Endothelial cell of umbilical vein (primary cell): ENCODE measurements around the gene TMEM40. TPM values are rescaled to one million over a fixed set of nuclear protein-coding genes. Genes with fewer than 3 reads are reported as not detected.

Source experiments
- BruUV-seq: library from RNA; stranded (reverse); fragments of 400-500 nt; replicated peaks from 2 replicates; lab custom pipeline; 2021; lab: Mats Ljungman, UMichigan
- CTCF ChIA-PET: fragments of 300-600, 350-600 bp; sonication (Branson Sonifier 250); formaldehyde crosslinking; loops from one replicate; lab custom pipeline; 2021; ENCODE audit warnings: antibody characterized with exemption, inconsistent platforms; lab: Charles Lee
- POLR2A ChIA-PET: fragments of 300-600, 350-600 bp; sonication (Branson Sonifier 250); formaldehyde crosslinking; loops from one replicate; lab custom pipeline; 2021; ENCODE audit warnings: antibody characterized with exemption, inconsistent platforms; lab: Charles Lee
- DNase-seq: peaks from one replicate; pipeline ENCODE4 v3.0.0-alpha.2; 2011; ENCODE audit warnings: low read depth, low spot score
- FAIRE-seq: peaks from 2 replicates; lab custom pipeline; 2011; peaks lifted over from hg19 to GRCh38; lab: Jason Lieb, UNC
- H2AFZ ChIP-seq: 2 replicates; pipeline ENCODE4 v1.6.0; 2012; ENCODE audit warnings: low read depth, low read length, control low read depth, inconsistent platforms
- H3K27ac ChIP-seq: 2 replicates; pipeline ENCODE4 v1.5.1; 2011; ENCODE audit warnings: low read depth, mild to moderate bottlenecking, control low read depth, low read length, moderate library complexity; ENCODE audit not compliant: insufficient read depth
- H3K27me3 ChIP-seq, 2 experiments: 2 replicates each; pipeline versions ENCODE4 v1.6.0 to v1.6.1; 2011; ENCODE audit warnings: low read length in 2 of 2, mixed read lengths in 1 of 2; ENCODE audit not compliant: control insufficient read depth in 2 of 2, insufficient read depth in 2 of 2
- H3K36me3 ChIP-seq, 2 experiments: 2 replicates in 1 of 2; 3 replicates in 1 of 2; pipeline ENCODE4 v1.5.1; 2011; ENCODE audit warnings: low read length in 2 of 2, mild to moderate bottlenecking in 1 of 2, moderate library complexity in 1 of 2; ENCODE audit not compliant: control insufficient read depth in 2 of 2, insufficient read depth in 2 of 2; ENCODE audit errors: extremely low read depth in 1 of 2
- H3K4me1 ChIP-seq: 3 replicates; pipeline ENCODE4 v1.5.1; 2011; ENCODE audit warnings: mild to moderate bottlenecking, low read length; ENCODE audit not compliant: control insufficient read depth, insufficient read depth; ENCODE audit errors: extremely low read depth
- H3K4me2 ChIP-seq: 2 replicates; pipeline ENCODE4 v1.6.1; 2011; ENCODE audit warnings: low read length, control low read depth, mixed read lengths; ENCODE audit not compliant: insufficient read depth
- H3K4me3 ChIP-seq, 3 experiments: fragments of 200-600 bp in 1 of 3; sonication (generic), shearing (Covaris generic) in 1 of 3; replicated peaks in 1 of 3; 2 replicates each; pipeline ENCODE4 v1.5.1; 2011 to 2016; ENCODE audit warnings: control low read depth in 3 of 3, low read length in 3 of 3, mild to moderate bottlenecking in 2 of 3, inconsistent platforms in 1 of 3, low read depth in 1 of 3, moderate library complexity in 1 of 3; ENCODE audit not compliant: insufficient read depth in 1 of 3
- H3K79me2 ChIP-seq: 2 replicates; pipeline ENCODE4 v1.6.0; 2012; ENCODE audit warnings: low read length, inconsistent platforms; ENCODE audit not compliant: control insufficient read depth, insufficient read depth
- H3K9ac ChIP-seq: replicated peaks from 2 replicates; pipeline ENCODE3; 2011; ENCODE audit warnings: low read length, control low read depth; ENCODE audit not compliant: insufficient read depth; ENCODE audit errors: extremely low read depth
- H3K9me1 ChIP-seq: replicated peaks from 3 replicates; pipeline ENCODE4 v1.6.0; 2011; ENCODE audit warnings: mild to moderate bottlenecking, low read length; ENCODE audit not compliant: control insufficient read depth, insufficient read depth; ENCODE audit errors: extremely low read depth
- H3K9me3 ChIP-seq: replicated peaks from 2 replicates; pipeline ENCODE4 v1.5.1; 2012; ENCODE audit warnings: low read length, inconsistent platforms; ENCODE audit not compliant: control insufficient read depth, insufficient read depth
- H4K20me1 ChIP-seq: replicated peaks from 2 replicates; pipeline ENCODE3; 2011; ENCODE audit warnings: mild to moderate bottlenecking, low read length; ENCODE audit not compliant: control insufficient read depth, insufficient read depth; ENCODE audit errors: extremely low read depth
- EZH2 ChIP-seq: IDR thresholded peaks from 2 replicates; pipeline ENCODE4 v1.6.1; 2012; ENCODE audit warnings: borderline replicate concordance, low read depth, mild to moderate bottlenecking, moderate library complexity, low read length, inconsistent platforms; ENCODE audit not compliant: severe bottlenecking
- FOS ChIP-seq: IDR thresholded peaks from 2 replicates; pipeline ENCODE4 v1.6.1; 2011; ENCODE audit warnings: mild to moderate bottlenecking, low read length, moderate library complexity, borderline replicate concordance; ENCODE audit not compliant: insufficient read depth
- GATA2 ChIP-seq: IDR thresholded peaks from 2 replicates; pipeline ENCODE4 v1.7.0; 2011; ENCODE audit warnings: low read depth, mild to moderate bottlenecking, moderate library complexity, mixed read lengths, low read length; ENCODE audit not compliant: insufficient read length, insufficient read depth
- JUN ChIP-seq: IDR thresholded peaks from 2 replicates; pipeline ENCODE4 v1.6.1; 2011; ENCODE audit warnings: borderline replicate concordance, low read depth; ENCODE audit not compliant: insufficient read length, insufficient read depth
- MAX ChIP-seq: IDR thresholded peaks from 2 replicates; pipeline ENCODE4 v1.6.1; 2011; ENCODE audit not compliant: insufficient read depth, insufficient read length
- MYC ChIP-seq: IDR thresholded peaks from one replicate; pipeline ENCODE4 v1.6.1; 2011; ENCODE audit warnings: mild to moderate bottlenecking, low read depth, low read length
- POLR2A ChIP-seq: IDR thresholded peaks from 2 replicates; pipeline ENCODE4 v1.6.1; 2012; ENCODE audit warnings: low read depth, mild to moderate bottlenecking, control low read depth, low read length
- POLR2AphosphoS5 ChIP-seq: IDR thresholded peaks from 2 replicates; pipeline ENCODE4 v1.6.1; 2012; ENCODE audit warnings: low read depth, mild to moderate bottlenecking, control low read depth, low read length, moderate library complexity; ENCODE audit not compliant: insufficient read depth
- dilution Hi-C: fragments of 300-500 bp; cut with MboI; formaldehyde crosslinking; loops from one replicate; pipeline ENCODE4 v1.15.0; 2019; ENCODE audit warnings: low sequenced_read_pairs; ENCODE audit not compliant: extremely low pct_ligation_motif_present
- intact Hi-C: fragments of 100-400 bp; cut with micrococcal nuclease; formaldehyde crosslinking; loops from one replicate; pipeline ENCODE4 v1.10.0; 2022
- polyA plus RNA-seq, 4 experiments: library from polyadenylated mRNA; depleted of rRNA in 3 of 4; stranded (reverse) in 3 of 4; unstranded in 1 of 4; fragments of >200 nt; gene quantifications; 2 replicates each; pipeline versions ENCODE4 v1.2.1 to v1.2.3, GENCODE V29; 2011 to 2012; ENCODE audit warnings: missing spikeins in 1 of 4
- total RNA-seq: library from RNA; stranded (reverse); gene quantifications from 2 replicates; pipeline ENCODE4 v1.2.3, GENCODE V29; 2021
- TF ChIP-seq, protein P1 (sequence below), 2 donors: IDR thresholded peaks; 1 replicate in 1 of 2; 2 replicates in 1 of 2; pipeline ENCODE4 v1.5.1; 2011; ENCODE audit warnings: low read length in 2 of 2, mild to moderate bottlenecking in 2 of 2, moderate library complexity in 2 of 2, control low read depth in 1 of 2, inconsistent platforms in 1 of 2, low read depth in 1 of 2; ENCODE audit not compliant: insufficient read depth in 1 of 2; ENCODE audit errors: extremely low read depth in 1 of 2

Gene TMEM40
- total and polyA plus RNA-seq, 2 donors (not counting 3 experiments of a cell fraction or from before 2014, with no cell fraction given) = not detected

- Histone ChIP-seq H4K20me1 (no peaks in the 10 kb centered on the region), H3K4me3 (no peak overlapping the region), H2AFZ (no peak overlapping the region), H3K9me1 (no peaks in the 10 kb centered on the region), H3K36me3 (no peaks in the 10 kb centered on the region), H3K27ac (no peak overlapping the region), H3K4me2 (no peak overlapping the region), H3K9me3 (no peaks in the 10 kb centered on the region), H3K27me3 (no peaks in the 10 kb centered on the region), H3K9ac (no peak overlapping the region), H3K4me1 (no peaks in the 10 kb centered on the region), H3K79me2 (no peaks in the 10 kb centered on the region)
- intact Hi-C loops (no loop called here), dilution Hi-C loops (no loop called here)
- no TSS peak for BruUV-seq
- ChIA-PET CTCF (interaction anchor here (0.8 kb wide), 1 partner anchor 9 kb away, joined by 3 read pairs; no protein-coding TSS in a partner anchor), POLR2A (no interaction called here)
- no peak for DNase-seq
- TF ChIP-seq JUN (no peak), GATA2 (no peak), EZH2 (no peak), MAX (no peak), POLR2A (no peak), POLR2AphosphoS5 (no peak), MYC (no peak), FOS (no peak)
- TF ChIP-seq, protein P1, sequence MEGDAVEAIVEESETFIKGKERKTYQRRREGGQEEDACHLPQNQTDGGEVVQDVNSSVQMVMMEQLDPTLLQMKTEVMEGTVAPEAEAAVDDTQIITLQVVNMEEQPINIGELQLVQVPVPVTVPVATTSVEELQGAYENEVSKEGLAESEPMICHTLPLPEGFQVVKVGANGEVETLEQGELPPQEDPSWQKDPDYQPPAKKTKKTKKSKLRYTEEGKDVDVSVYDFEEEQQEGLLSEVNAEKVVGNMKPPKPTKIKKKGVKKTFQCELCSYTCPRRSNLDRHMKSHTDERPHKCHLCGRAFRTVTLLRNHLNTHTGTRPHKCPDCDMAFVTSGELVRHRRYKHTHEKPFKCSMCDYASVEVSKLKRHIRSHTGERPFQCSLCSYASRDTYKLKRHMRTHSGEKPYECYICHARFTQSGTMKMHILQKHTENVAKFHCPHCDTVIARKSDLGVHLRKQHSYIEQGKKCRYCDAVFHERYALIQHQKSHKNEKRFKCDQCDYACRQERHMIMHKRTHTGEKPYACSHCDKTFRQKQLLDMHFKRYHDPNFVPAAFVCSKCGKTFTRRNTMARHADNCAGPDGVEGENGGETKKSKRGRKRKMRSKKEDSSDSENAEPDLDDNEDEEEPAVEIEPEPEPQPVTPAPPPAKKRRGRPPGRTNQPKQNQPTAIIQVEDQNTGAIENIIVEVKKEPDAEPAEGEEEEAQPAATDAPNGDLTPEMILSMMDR (IDR thresholded peaks at IDR 0.05; ENCODE audit: extremely low read depth in 1 of 2, insufficient read depth in 1 of 2, low read depth in 1 of 2, low read length in 2 of 2) = no peak
- no peak for FAIRE-seq
These were observed 6.2 kb downstream of the TMEM40 start for GRCh38 chr3:12752809-12753208.
